ENCODE data around the gene RBM7. TPM values are rescaled to one million over a fixed set of nuclear protein-coding genes. Genes with fewer than 3 reads are reported as not detected.

Gene RBM7
- total RNA-seq, 1 donor = 98.5 TPM

GRCh38 chr11:114452399-114452798 is 51.9 kb downstream of the RBM7 start:
- Histone ChIP-seq H3K9me3 (ENCODE audit: low read depth, low read length) (no peaks in the 10 kb centered on the region), H3K27me3 (ENCODE audit: insufficient read depth, low read length) (no peaks in the 10 kb centered on the region), H3K4me1 (ENCODE audit: insufficient read depth, low read length) (no peaks in the 10 kb centered on the region), H3K4me3 (ENCODE audit: low read length) (no peak overlapping the region)

Other genes starting within 250 kb of the RBM7 start
- gene NNMT, start 104.3 kb upstream of the RBM7 start, total RNA-seq = 0.73 TPM
- gene C11orf71, start 155 bp upstream of the RBM7 start, total RNA-seq = 8.8 TPM
- gene REXO2, start 38.8 kb downstream of the RBM7 start, total RNA-seq = 23.7 TPM
- gene NXPE1, start 159.2 kb downstream of the RBM7 start, total RNA-seq = not detected
- not detected for gene NXPE4, start 195.1 kb downstream of the RBM7 start, total RNA-seq